Keratinocyte (primary cell): ENCODE measurements around the gene SLC1A4. TPM values are rescaled to one million over a fixed set of nuclear protein-coding genes. Genes with fewer than 3 reads are reported as not detected.

Experiments used
- DNase-seq: peaks from one replicate; pipeline ENCODE4 v3.0.0-alpha.2; 2011; ENCODE audit warnings: low read depth, missing footprints, low spot score
- FAIRE-seq: peaks from 2 replicates; lab custom pipeline; 2011; peaks lifted over from hg19 to GRCh38; lab: Jason Lieb, UNC
- H2AFZ ChIP-seq: 2 replicates; pipeline ENCODE4 v1.6.0; 2012; ENCODE audit warnings: low read length, control low read depth, inconsistent platforms; ENCODE audit not compliant: control insufficient read depth
- H3K27ac ChIP-seq: 2 replicates; pipeline ENCODE4 v1.5.1; 2011; ENCODE audit warnings: low read length; ENCODE audit not compliant: control insufficient read depth, insufficient read depth
- H3K27me3 ChIP-seq: 3 replicates; pipeline ENCODE4 v1.6.0; 2011; ENCODE audit warnings: low read length; ENCODE audit not compliant: control insufficient read depth, insufficient read depth; ENCODE audit errors: extremely low read depth
- H3K36me3 ChIP-seq, 2 experiments: 2 replicates in 1 of 2; 3 replicates in 1 of 2; pipeline ENCODE4 v1.5.1; 2011; ENCODE audit warnings: low read length in 2 of 2, mild to moderate bottlenecking in 1 of 2; ENCODE audit not compliant: control insufficient read depth in 2 of 2, insufficient read depth in 2 of 2; ENCODE audit errors: extremely low read depth in 1 of 2
- H3K4me1 ChIP-seq: 3 replicates; pipeline ENCODE4 v1.5.1; 2011; ENCODE audit warnings: low read length; ENCODE audit not compliant: control insufficient read depth, insufficient read depth; ENCODE audit errors: extremely low read depth
- H3K4me2 ChIP-seq: 3 replicates; pipeline ENCODE4 v1.6.0; 2011; ENCODE audit warnings: low read depth, low read length; ENCODE audit not compliant: control insufficient read depth, insufficient read depth; ENCODE audit errors: extremely low read depth
- H3K4me3 ChIP-seq, 3 experiments: fragments of 200-600 bp in 1 of 3; sonication (generic) in 1 of 3; 2 replicates in 2 of 3; 3 replicates in 1 of 3; pipeline ENCODE4 v1.5.1; 2011 to 2016; ENCODE audit warnings: low read length in 3 of 3, mild to moderate bottlenecking in 3 of 3, control low read depth in 2 of 3, inconsistent platforms in 1 of 3, low read depth in 1 of 3, mixed read lengths in 1 of 3, mixed run types in 1 of 3, moderate library complexity in 1 of 3; ENCODE audit not compliant: control insufficient read depth in 2 of 3, insufficient read depth in 2 of 3; ENCODE audit errors: extremely low read depth in 1 of 3
- H3K79me2 ChIP-seq: 2 replicates; pipeline ENCODE4 v1.6.0; 2012; ENCODE audit warnings: low read length; ENCODE audit not compliant: control insufficient read depth, insufficient read depth
- H3K9ac ChIP-seq: 3 replicates; pipeline ENCODE4 v1.6.0; 2011; ENCODE audit warnings: low read length; ENCODE audit not compliant: control insufficient read depth, insufficient read depth; ENCODE audit errors: extremely low read depth
- H3K9me1 ChIP-seq: 3 replicates; pipeline ENCODE4 v1.6.0; 2011; ENCODE audit warnings: low read length; ENCODE audit not compliant: control insufficient read depth, insufficient read depth; ENCODE audit errors: extremely low read depth
- H3K9me3 ChIP-seq: 2 replicates; pipeline ENCODE4 v1.5.1; 2012; ENCODE audit warnings: low read depth, low read length; ENCODE audit not compliant: control insufficient read depth
- H4K20me1 ChIP-seq: 3 replicates; pipeline ENCODE4 v1.6.0; 2011; ENCODE audit warnings: low read length; ENCODE audit not compliant: control insufficient read depth, insufficient read depth; ENCODE audit errors: extremely low read depth
- CTCF ChIP-seq, 3 experiments: IDR thresholded peaks in 1 of 3; conservative IDR thresholded peaks in 1 of 3; optimal IDR thresholded peaks in 1 of 3; 2 replicates in 2 of 3; 3 replicates in 1 of 3; pipeline versions ENCODE3 to v1.5.1; 2011; ENCODE audit warnings: low read length in 3 of 3, mild to moderate bottlenecking in 3 of 3, moderate library complexity in 2 of 3, control low read depth in 1 of 3, inconsistent platforms in 1 of 3; ENCODE audit not compliant: insufficient read depth in 2 of 3; ENCODE audit errors: extremely low read depth in 1 of 3
- EZH2 ChIP-seq: IDR thresholded peaks from one replicate; pipeline ENCODE4 v1.6.1; 2012; ENCODE audit warnings: inconsistent platforms, mild to moderate bottlenecking, low read length, moderate library complexity
- dilution Hi-C: fragments of 300-500 bp; cut with MboI; formaldehyde crosslinking; loops from one replicate; pipeline ENCODE4 v1.7.0; 2020; ENCODE audit warnings: low sequenced_read_pairs; ENCODE audit not compliant: extremely low pct_ligation_motif_present
- polyA plus RNA-seq, 5 experiments: library from polyadenylated mRNA; depleted of rRNA in 3 of 5; stranded (reverse) in 3 of 5; stranded (forward) in 1 of 5; unstranded in 1 of 5; fragments of >200 nt; gene quantifications; 1 replicate in 1 of 5; 2 replicates in 3 of 5; 3 replicates in 1 of 5; pipeline versions ENCODE4 v1.2.1 to v1.2.3, GENCODE V29; 2011 to 2012; ENCODE audit warnings: missing spikeins in 2 of 5, low read depth in 1 of 5, low replicate concordance in 1 of 5

The SLC1A4 gene
- polyA plus RNA-seq, 1 donor (not counting 4 experiments of a cell fraction or from before 2014, with no cell fraction given), result 8.2 TPM

- dilution Hi-C loops, result no loop called here
- peaks cover 5% of the 10 kb centered on the region for H3K9me1 ChIP-seq
- H3K27me3 ChIP-seq, result no peaks in the 10 kb centered on the region
- peaks cover 5% of the 10 kb centered on the region for H4K20me1 ChIP-seq
- FAIRE-seq (no peak), DNase-seq (no peak)
- no peak overlapping the region for H3K27ac ChIP-seq
- TF ChIP-seq CTCF (optimal IDR thresholded peaks at IDR 0.05 in 1 of 3, IDR thresholded peaks at IDR 0.05 in 1 of 3, conservative IDR thresholded peaks at IDR 0.05 in 1 of 3; ENCODE audit: extremely low read depth in 1 of 3, insufficient read depth in 2 of 3, low read length in 3 of 3) (no peak), EZH2 (no peak)
- no peak overlapping the region for H3K4me2 ChIP-seq
- H3K4me1 ChIP-seq, result peaks cover 38% of the 10 kb centered on the region
- H3K36me3 ChIP-seq, result no peaks in the 10 kb centered on the region
- no peaks in the 10 kb centered on the region for H3K9me3 ChIP-seq
- no peak overlapping the region for H2AFZ ChIP-seq
- no peak overlapping the region for H3K4me3 ChIP-seq
- no peaks in the 10 kb centered on the region for H3K79me2 ChIP-seq
- H3K9ac ChIP-seq, result no peak overlapping the region
Observed at GRCh38 chr2:65062843-65063825, 73.9 kb downstream of the SLC1A4 start.

- peak overlapping the region; percentile 75 for H3K4me2 ChIP-seq
- peak; percentile 69 to 82 (median 71) for TF ChIP-seq CTCF (optimal IDR thresholded peaks at IDR 0.05 in 1 of 3, IDR thresholded peaks at IDR 0.05 in 1 of 3, conservative IDR thresholded peaks at IDR 0.05 in 1 of 3; ENCODE audit: extremely low read depth in 1 of 3, insufficient read depth in 2 of 3, low read length in 3 of 3)
- TF ChIP-seq EZH2, result no peak
- H2AFZ ChIP-seq, result no peak overlapping the region
- peaks cover 5% of the 10 kb centered on the region for H3K9me1 ChIP-seq
- H3K27me3 ChIP-seq, result no peaks in the 10 kb centered on the region
- H3K27ac ChIP-seq, result peak overlapping the region; percentile 69
- peaks cover 55% of the 10 kb centered on the region for H3K4me1 ChIP-seq
- peaks cover 5% of the 10 kb centered on the region for H4K20me1 ChIP-seq
- peak overlapping the region; percentile 59 for H3K9ac ChIP-seq
- H3K79me2 ChIP-seq, result no peaks in the 10 kb centered on the region
- dilution Hi-C loops, result no loop called here
- FAIRE-seq, result peak; percentile 78
- no peaks in the 10 kb centered on the region for H3K9me3 ChIP-seq
- DNase-seq, result no peak
- peak overlapping the region in 2 of 3 experiments; percentile 9 to 44 for H3K4me3 ChIP-seq
- H3K36me3 ChIP-seq, result peaks cover 0 to 2% of the 10 kb centered on the region in 2 experiments
Observed at GRCh38 chr2:65064728-65065552, 75.7 kb downstream of the SLC1A4 start.
